Right ventricle myocardium superior (tissue), 1 donor: Measurements from ENCODE around the gene PTPN13. TPM values are rescaled to one million over a fixed set of nuclear protein-coding genes. Genes with fewer than 3 reads are reported as not detected.
"Not testable (repeated sequence)": the region's sequence is repeated elsewhere in the genome, so short reads cannot be mapped to it uniquely, and the experiment has no call there.

ENCODE experiments used
- ATAC-seq: fragments of 200-7000 bp; cut with Tn5 transposase; one replicate; pipeline ENCODE4 v1.9.1; 2020; ENCODE audit warnings: mild to moderate bottlenecking; ENCODE audit not compliant: poor library complexity
- DNase-seq: peaks from one replicate; pipeline ENCODE4 v3.0.0-alpha.2; 2020
- intact Hi-C: fragments of 100-400 bp; cut with DNase I; formaldehyde crosslinking; loops from one replicate; pipeline ENCODE4 v1.11.2; 2022
- total RNA-seq: library from RNA; stranded (reverse); fragmentation: NEBNext Ultra II Directional; extraction: Animal tissue kit (Norgen Biotek cat#: 25700); gene quantifications from one replicate; pipeline ENCODE4 v1.2.1, GENCODE V29; 2021
- donor health status: DM: no; HTN: yes; CAD: no; lungs with severe emphysema.

Gene PTPN13
- total RNA-seq, 1 donor from 2014 or later: 3.1 TPM

DNA sequence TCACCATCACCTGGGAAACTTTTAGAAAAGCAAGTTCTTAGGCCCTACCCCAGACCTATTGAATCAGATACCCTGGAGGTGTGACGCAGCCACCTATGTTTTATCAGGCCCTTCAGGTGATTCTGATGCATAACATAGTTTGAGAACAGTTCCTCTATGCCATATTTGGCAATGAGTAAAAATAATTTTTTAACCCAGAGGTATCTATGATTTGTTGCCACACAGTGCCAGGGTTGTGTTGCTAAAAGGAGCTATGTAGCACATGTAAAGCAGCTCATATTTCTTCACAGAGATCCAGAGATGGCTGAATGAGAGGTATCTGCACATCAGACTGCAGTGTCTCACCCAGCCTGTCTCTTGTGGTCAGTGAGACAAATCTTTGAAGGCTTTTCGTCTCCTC lies 85.3 kb downstream of the PTPN13 start:
- intact Hi-C loops: no loop called here
- no peak for DNase-seq
- no peak for ATAC-seq

DNA sequence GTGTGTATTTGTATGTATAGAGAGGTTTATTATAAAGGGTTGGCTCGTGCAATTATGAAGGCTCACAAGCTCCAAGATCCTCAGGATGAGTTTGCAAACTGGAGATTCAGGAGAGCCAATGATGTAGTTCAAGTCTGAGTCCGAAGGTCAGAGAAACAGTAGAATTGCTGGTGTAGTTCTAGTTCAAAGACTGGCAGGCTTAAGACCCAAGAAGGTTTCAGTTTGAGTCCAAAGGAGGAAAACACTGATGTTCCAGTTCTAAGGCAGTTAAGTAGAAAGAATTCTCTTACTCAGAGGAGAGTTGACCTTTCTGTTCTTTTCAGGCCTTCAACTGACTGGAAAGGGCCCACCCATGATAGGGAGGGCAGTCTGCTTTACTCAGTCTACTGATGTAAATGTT lies 89.1 kb downstream of the PTPN13 start:
- intact Hi-C loops: no loop called here
- ATAC-seq (no peak), DNase-seq (no peak)

DNA sequence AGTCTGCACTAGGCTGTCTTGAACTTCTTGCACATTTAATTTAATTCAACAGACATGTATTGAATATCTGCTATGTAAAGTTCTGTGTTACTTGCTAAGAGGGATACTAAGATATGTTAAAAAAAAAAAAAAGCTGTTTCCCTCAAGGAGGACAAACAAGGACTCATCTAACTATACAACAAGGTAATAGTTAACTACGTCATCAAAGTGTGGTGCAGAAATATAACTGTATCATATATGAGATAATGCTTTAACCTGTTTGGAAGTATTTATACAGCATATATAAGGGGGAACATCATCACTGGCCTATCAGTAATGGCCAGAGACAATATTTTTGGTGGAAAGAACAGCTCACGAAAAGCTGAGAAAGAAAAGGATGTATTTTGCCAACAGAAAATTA lies 89.9 kb downstream of the PTPN13 start:
- intact Hi-C loops: no loop called here
- ATAC-seq: no peak
- no peak for DNase-seq

DNA sequence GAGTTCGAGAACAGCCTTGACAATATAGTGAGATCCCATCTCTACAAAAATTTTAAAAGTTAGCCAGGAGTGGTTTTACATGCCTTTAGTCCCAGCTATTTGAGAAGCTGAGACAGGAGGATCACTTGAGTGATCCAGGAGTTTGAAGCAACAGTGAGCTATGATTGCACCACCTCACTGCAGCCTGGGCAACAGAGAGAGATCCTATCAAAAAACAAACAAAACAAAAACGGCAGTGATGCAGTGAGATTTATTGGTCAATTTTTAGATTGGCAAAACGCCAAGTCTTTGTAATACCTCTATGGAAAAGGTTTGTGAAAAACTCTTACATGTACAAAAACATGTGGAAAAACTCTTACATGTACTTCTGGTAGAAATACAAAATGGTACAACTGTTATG lies 91.3 kb downstream of the PTPN13 start:
- intact Hi-C loops: no loop called here
- DNase-seq (no peak), ATAC-seq (no peak)

DNA sequence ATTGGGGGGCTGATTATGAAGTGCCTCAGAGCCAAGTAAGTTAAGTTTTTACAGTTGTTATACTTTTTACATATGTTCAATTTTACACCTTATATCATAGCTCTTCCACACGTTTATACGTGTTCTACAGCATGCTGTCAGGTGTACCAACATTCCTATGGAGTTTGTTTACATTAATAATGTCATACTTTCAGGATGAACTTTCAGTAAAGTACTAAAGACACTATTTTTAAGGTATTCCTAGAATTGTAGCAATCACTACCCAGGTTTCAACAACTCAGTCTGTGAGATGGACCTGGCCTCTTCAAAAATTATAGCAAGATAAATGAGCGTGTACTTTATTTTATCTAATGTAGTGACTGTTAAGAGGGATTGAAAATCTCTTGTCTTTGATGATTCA lies 92.6 kb downstream of the PTPN13 start:
- ATAC-seq (no peak), DNase-seq (no peak)
- intact Hi-C loops: no loop called here

DNA sequence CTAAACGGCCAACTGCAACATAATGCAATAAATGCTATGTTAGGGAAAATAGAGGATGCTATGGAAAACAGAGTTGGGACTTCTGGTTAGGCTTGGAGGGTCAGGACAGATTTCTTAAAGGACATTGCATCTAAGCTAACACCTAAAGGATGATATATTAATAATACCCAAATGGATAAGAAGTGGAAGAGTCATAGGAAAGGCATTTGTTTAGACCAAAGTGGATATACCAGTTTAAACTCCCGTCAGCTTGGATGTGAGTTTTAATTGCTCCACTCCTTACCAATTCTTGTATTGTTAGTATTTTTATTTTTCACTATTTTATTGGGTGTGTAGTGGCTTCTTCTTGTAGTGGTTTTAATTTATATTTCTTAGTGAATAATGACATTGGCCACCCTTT lies 93.9 kb downstream of the PTPN13 start:
- ATAC-seq (no peak), DNase-seq (no peak)
- intact Hi-C loops: no loop called here

DNA sequence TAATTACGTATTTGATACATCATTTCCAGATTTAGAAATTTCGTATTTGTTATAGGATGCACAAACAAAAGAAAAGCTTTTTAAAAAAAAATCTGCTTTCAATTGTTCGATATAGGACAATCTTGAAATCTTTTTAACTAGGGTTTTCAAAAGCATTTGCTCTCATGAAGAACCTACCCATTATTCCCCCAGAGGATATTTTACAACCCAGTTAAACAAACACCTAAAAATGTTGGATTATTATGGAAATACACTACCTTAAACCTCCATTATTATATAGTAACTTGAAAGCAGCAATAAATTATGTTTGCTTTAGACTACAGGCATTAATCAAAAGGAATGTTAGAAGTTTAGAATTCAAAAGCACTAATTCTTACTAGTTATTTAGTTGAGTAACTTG lies 110.5 kb downstream of the PTPN13 start:
- ATAC-seq (no peak), DNase-seq (no peak)
- intact Hi-C loops: no loop called here

DNA sequence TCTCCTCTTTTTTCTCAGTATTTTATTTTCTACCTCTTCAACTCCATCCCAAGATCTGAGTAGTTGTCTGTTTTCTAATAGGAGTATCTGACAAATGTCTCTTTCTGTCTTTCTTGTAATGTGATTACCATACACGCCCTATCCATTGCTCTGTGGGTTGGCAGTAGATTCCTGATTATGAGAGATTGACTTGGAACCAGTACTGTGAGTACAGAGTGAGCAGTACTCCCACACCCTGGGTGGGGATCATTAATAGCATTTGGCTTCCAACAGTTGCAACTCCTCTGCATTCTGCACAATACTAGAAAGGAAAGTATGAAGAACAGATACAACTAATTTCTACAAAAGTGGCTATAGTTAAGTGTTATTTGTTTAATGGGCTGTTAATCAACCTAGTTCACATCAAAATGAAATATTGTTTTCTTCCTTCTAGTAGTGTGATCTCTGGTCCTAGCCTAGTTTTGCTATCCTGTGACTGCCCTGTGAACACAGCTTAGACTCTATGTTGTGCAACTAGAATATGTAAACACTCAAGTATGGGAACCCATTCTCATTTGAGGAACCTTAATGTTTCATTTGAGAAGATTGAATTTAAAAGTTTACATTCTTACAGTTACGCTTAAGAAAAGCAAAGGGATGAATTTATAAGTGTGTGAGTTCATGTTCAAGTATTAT lies 112.9 kb downstream of the PTPN13 start:
- ATAC-seq (no peak), DNase-seq (no peak)
- intact Hi-C loops: no loop called here

DNA sequence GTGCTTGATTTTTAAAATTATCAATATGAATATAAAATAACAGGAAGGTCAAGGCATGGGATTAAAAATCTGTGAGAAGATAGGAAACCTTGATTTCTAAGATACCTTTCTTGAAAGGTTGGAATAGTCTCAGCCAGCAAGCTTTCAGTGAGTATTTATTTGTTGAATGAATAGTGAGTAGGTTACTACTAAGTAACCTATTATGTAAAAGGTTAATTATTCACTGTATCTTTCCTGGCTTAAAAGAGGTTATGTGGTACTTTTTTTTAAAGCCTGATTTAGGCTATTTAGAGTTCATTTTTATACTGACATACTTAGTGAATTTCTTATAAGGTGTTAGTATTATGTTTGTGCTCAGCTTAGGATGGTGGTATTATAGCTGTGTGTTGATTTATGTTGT lies 123.5 kb downstream of the PTPN13 start:
- ATAC-seq (no peak), DNase-seq (no peak)
- intact Hi-C loops: no loop called here

DNA sequence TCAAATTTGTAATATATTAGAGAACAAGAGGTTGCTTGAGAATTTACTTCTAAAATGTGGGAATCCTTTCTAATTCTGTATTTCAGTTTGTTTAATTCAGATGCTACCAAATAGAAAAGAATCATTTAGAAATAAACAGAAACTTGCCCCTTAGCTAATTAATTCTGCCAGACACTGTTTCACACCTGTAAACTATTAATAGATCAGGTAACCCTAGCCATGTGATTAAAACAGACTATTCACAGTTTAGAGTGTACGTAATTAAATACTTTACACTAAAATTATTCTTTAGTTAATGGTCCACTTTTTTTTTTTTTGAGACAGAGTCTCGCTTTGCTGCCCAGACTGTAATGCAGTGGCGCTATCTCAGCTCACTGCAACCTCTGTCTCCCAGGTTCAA lies 124.0 kb downstream of the PTPN13 start:
- intact Hi-C loops: no loop called here
- ATAC-seq (no peak), DNase-seq (no peak)

DNA sequence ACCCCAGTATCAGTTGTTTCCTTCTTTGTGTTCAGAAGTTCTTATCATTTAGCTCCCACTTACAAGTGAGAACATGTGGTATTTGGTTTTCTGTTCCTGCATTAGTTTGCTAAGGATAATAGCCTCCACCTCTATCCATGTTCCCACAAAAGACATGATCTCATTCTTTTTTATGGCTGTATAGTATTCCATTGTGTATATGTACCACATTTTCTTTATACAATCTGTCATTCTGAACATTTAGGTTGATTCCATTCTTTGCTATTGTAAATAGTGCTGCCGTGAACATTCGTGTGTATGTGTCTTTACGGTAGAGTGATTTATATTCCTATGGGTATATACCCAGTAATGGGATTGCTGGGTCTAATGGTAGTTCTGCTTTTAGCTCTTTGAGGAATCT lies 125.0 kb downstream of the PTPN13 start:
- ATAC-seq, DNase-seq, intact Hi-C loops: not testable (repeated sequence)

DNA sequence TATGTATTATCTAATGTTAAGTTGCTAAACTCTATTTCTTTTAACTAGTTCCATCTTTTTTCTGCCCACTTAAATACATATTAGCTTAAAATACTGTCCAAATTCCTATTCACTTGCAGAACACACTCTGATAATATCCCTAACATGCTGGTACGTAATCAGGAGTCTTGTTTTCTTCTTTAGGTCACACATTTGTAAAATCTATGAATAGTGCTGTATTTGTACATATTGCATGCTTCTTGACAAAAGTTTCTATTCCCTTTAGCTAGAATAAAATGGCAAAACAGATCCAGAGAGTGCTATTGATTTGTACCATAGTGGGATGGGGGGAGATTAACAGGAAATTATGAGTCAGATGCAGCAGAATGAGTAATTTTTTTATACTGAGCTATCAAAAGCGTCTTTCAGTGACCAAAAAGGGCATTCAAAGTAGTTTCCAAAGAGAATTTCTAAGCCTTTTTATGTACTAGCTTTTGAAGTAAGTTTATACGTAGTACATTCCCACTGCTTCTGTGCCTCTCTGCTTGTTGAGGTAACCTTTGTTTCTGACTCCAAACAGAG lies 126.5 kb downstream of the PTPN13 start:
- DNase-seq: no peak
- intact Hi-C loops: no loop called here
- ATAC-seq: no peak

DNA sequence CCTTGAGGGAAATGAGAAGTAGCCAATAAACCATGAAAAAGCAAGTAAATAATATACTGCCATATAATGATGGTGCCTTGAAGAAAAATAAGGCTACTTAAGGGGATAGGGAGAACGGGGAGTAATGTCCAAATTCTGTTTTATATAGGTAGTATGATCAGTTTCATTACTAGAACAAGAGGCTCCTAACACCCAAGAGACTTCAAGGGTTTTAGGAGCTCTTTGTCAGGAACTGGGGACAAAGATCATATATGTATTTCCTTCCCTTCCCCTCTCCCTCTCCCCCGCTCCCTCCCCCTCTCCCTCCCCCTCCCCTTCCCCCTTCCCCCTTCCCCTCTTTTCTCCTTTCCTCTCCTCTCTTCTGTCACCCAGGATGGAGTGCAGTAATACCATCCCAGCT lies 127.3 kb downstream of the PTPN13 start:
- DNase-seq (no peak), ATAC-seq (no peak)
- intact Hi-C loops: no loop called here

DNA sequence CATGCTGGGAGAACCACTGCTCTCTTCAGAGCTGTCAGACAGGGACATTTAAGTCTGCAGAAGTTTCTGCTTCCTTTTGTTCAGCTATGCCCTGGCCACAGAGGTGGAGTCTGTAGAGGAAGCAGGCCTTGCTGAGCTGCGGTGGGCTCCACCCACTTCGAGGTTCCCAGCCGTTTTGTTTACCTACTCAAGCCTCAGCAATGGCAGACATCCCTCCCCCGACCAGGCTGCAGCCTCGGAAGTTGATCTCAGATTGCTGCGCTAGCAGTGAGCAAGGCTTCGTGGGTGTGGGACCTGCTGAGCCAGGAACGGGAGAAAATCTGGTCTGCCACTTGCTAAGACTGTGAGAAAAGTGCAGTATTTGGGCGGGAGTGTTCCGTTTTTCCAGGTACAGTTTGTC lies 136.2 kb downstream of the PTPN13 start:
- no peak for ATAC-seq
- intact Hi-C loops: no loop called here

DNA sequence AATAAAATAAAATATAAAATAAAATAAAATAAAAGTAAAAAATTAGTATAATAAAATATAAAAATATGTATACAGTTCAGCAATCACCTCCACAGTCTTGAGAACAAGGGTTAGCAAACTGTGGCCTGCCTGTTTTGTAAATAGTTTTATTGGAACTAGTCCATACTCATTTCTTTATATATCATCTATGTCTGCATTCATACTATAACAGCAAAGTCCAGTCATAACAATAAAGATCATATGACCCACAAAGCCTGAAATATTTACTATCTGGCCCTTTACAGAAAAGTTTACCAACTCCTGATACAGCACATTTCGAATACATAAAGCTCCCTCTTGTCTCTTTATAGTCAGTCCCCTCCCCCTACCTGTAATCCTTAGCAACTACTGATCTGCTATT lies 143.1 kb downstream of the PTPN13 start:
- ATAC-seq (no peak), DNase-seq (no peak)
- intact Hi-C loops: no loop called here

More for the DNA sequence above, 136.2 kb downstream of the PTPN13 start:
- DNase-seq: no peak

DNA sequence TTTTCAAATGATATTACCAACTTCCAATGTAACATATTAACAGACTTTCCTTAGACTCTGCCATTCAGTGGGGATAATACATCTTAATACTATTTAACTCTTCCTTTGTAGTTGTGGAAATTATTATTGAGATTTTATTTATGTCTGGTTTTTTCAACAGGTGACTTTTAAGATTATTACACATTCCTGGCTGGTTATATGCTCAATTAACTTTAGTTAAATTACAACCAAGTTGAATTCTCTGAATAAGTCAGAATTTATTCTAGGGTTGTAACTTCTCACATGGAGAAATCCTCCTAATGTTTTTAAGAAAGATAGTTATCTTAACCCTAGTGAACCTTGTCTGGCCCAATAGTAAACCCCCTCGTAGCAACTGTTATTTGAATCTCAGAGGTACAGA lies 147.7 kb downstream of the PTPN13 start:
- ATAC-seq (no peak), DNase-seq (no peak)
- intact Hi-C loops: no loop called here

DNA sequence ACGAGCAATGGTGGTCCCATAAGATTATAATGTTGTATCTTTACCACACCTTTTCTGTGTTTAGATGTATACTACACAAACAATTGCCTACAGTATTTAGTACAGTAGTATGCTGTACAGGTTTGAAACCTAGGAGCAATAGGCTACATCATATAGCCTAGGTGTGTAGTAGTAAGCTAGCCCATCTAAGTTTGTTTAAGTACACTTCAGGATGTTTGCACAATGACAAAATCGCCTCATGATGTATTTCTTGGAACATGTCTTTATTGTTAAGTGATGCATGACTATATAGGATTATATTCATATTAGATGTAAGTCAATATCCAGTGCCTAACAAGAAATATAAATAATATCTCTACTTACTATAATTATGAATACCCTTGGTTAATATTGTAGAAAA lies 150.5 kb downstream of the PTPN13 start:
- DNase-seq (no peak), ATAC-seq (no peak)
- intact Hi-C loops: no loop called here

DNA sequence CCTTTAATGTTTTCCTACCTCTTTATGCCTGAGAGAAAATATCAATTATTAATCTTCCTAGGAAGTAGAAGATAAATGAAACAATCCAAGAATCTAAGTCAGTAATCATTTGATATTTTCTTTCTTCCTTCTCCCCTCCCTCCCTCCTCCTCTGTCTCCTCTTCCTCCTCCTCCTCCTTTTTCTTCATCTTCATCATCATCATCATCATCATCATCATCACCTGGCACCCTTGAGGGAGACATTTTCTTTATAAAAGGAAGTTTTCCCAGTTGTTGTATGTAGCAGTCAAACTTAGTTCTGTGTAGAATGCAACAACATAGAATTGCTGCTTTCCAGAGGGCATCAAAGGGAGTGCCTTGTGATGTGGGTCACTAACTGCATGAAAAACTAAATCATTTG lies 155.0 kb downstream of the PTPN13 start:
- ATAC-seq: no peak
- intact Hi-C loops: no loop called here
- DNase-seq: no peak

DNA sequence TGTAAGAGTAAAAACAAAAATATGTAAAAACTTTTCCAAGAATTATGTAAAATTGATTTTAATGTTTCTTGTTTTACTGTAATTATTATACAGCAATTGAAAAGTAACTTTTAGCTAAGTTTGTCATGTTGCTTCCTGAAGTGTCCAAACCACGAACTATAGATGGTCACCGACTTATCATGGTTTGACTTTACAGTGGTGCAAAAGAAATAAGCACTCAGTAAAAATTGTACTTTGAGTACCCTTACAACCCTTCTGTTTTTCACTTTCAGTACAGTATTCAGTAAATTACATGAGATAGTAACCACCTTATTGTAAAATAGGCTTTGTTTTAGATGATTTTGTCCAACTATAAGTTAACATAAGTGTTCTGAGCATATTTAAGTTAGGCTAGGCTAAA lies 161.3 kb downstream of the PTPN13 start:
- ATAC-seq: no peak
- intact Hi-C loops: no loop called here
- DNase-seq: no peak

DNA sequence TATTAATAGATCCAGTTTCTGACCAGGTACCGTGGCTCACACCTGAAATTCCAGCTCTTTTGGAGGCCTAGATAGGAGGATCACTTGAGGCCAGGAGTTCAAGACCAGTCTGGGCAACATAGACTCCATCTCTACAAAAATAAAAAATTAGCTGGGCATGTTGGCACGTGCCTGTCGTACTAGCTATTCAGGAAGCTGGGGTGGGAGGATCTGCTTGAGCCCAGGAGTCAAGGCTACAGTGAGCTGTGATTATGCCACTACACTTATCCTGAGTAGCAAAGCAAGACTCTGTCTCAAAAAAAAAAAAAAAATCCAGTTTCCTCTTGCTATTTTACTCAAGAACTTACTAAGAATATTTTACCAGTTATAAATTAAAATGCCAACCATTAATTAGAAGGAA lies 163.4 kb downstream of the PTPN13 start:
- DNase-seq (no peak), ATAC-seq (no peak)
- intact Hi-C loops: no loop called here

DNA sequence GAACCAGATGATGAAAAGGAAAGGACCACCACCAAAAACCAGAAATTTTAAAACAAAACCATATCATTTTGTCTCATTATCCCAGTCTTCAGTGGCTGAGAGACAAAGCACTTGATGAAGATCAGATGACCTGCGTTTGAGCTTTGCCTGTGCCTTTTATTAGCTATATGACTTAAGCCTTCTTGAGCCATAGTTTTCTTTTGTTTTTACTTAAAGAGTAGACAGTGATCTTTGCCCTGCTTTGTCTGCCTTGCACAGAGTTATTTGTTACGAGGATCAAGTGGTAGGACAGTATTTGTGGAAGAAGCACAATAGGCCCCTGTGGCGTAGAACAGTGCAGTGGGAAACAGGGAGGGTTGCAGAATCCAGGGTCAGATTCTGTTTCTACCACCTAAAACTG lies 165.2 kb downstream of the PTPN13 start:
- DNase-seq: no peak
- intact Hi-C loops: no loop called here
- ATAC-seq: no peak
